Fibroblast of gingiva (primary cell): Measurements from ENCODE around the gene ENG.
"Not testable (repeated sequence)": the region's sequence is repeated elsewhere in the genome, so short reads cannot be mapped to it uniquely, and the experiment has no call there.

Experiments
- DNase-seq: peaks from one replicate; pipeline ENCODE4 v3.0.0-alpha.2; 2011; ENCODE audit warnings: low read depth

Gene ENG

GRCh38 chr9:127863191-127863621, 8.7 kb upstream of the ENG start:
- no peak for DNase-seq

DNA sequence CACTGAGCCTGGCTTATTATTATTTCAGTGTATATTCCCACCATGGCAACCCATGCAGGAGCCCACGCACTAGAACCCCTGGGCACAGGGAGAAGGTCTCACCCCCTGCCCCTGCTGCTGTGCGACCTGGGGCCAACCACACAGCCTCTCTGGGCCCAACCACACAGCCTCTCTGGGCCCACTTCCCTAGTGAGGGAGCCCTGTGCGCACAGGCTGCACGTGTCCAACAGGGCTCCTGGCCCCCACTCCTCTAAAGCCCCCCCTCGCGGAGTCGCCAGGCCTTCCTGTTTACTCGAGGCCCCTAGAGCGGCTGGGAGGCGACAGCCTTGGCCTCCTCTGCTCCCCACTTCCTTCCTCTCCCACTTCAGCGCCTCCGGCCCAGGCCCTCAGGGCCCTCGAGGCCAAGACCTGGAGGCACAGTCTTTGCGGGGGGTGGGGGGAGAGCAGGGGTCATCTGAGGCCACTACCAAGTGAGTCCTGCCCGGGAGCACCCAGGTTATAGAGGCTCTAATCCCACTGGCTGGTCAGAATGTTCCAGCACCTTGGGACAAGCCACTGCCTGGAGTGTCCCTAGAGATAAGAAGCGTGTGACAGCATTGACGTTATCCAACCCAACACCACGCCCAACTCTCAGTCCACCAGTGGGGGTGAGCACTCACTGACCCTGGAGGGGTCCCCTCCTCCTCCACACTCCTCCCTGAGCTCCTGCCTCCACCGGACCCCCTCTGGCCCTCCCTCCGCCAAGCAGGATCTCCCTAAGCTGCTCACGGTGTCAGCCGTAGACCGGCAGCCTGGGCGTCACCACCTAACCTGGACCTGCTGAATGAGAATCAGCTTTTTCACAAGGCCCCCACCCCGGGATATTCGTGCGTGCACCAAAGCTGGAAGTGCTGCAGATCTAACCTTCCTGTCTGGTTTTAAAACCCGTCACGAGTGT, 7.9 kb upstream of the ENG start:
- DNase-seq: no peak

GRCh38 chr9:127860779-127861178, 6.3 kb upstream of the ENG start:
- no peak for DNase-seq

- no peak for DNase-seq
Measured at GRCh38 chr9:127860260-127860659, 5.8 kb upstream of the ENG start.

DNA sequence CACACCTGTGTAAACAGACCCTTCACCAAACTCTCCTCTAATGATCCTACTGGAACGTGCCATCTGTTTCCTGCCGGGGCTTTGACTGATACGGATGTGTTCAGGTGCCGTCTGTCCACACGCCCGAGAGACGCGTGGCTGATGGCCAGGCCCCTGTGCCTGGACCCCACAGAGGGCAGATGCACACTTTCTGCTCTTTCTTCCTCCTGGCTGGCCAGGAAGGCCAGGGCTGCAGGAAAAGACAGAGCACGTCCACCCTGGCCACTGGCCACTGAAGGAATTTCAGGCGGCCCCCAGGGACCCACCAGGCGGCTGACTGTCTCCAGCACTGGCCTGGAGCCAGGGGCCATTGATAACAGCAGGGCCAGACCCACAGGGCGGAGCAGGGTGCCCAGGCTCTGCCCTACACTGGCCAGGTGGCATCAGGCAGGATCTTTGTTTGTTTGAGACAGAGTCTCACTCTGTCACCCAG, 3.6 kb upstream of the ENG start:
- no peak for DNase-seq

GRCh38 chr9:127857278-127857677, 2.8 kb upstream of the ENG start:
- no peak for DNase-seq

GRCh38 chr9:127856729-127857116, 2.3 kb upstream of the ENG start:
- no peak for DNase-seq

DNA sequence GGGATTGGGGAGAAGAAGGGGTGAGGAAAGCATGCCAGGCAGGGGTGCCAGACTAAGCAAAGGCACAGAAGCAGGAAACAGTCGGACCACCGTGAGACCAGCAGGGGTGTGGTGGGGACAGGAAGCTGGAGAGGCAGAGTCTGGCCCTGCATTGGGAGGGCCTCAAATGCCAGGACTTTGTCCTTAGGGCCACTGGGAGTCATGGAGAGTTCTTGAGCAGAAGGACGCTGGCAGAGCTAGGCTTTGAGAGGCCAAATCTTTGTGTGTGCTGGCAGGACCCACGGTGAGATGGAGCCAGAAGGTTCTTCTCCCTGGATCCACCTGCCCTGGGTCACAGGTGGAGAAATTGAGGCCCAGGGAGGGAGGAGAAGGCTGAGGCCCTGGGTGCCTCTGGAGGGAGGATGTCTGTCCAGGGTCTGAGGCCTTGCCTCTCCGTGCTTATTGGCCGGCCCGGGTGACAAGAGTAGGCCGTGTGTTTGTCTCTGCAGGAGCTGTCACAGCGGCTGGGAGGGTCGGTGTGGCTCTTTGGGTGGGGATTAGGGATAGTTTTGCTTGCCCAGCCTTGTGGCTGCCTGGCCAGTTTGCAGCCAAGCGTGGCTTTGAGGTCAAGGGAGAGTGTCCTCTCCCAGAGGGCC, 1.8 kb upstream of the ENG start:
- no peak for DNase-seq

DNA sequence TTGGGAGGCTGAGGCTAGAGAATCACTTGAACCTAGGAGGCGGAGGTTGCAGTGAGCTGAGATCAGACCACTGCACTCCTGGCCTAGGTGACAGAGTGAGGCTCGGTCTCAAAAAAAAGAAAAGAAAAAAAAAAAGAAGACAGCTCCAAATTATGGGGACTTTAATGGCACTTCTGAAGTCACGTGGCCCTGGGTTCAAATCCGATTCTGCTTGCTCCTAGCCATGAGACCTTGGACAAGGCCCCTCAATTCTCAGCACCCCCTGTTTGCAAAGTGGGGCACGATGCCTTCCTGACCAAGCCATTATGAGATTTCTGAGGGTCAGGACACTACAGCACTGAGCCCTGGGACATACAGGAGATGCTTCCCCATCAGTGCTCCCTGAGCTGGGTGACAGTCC, 1.1 kb upstream of the ENG start:
- no peak for DNase-seq

GRCh38 chr9:127854960-127855359, 502 bp upstream of the ENG start:
- DNase-seq: no peak

DNA sequence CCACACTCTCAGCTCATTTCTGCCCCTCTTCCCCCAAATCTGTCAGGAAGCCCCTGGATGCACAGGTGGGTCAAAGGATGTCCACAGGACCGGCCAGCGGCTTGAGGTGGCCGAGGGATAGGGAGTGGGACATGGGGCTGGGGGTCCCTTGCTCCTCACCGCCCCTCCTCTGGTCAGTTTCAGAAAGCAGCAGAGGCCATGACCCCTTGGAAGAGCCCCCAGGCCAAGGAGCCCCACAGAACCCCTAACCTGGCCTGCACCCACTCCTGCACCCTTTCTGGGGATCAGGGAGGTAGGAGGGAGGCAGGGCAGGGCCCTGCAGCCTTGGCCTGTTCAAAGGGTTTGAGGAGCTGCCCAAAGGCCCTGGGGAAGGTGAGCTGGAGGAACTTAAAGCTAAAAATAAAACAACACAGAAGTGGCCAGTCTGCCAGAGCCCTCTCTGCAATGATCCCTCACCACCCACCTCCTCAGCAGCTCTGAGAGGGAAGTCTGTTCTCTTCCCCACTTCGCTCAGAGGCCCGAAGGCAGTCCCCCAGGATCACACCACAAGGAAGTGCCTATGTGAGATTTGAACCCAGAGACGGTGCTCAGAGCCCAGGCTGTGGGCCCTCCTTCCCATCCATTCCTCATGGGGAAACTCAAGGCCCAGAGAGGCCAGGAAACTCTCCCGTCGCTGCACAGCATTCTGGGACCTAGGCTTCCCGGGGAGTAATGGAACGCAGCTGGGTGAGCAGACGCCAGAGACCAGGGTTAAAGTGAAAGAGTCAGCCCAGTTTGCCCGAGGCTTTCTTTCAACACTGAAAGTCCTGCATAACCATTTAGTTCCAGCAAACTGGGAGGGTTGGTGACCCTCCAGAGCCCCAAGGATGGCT, 910 bp downstream of the ENG start:
- peak; percentile 52 for DNase-seq

DNA sequence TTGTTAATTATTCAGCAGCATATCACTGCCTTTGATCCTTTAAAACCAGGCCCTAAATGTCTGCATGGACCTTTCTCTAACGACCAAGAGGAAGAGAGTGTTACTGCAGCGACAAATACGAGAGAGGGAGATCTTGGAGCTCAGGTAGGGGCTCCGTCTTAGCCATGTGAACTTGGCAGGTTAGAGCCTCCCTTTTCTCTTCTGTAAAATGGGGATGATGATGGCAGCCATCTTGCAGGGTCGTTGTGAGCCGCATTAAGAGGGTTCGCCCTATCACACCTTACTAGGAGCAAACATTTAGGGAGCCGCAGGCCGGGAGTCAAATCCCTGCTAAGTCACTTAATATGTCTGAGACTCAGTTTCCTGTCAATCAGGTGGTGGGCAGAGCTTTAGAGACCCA, 1.6 kb downstream of the ENG start:
- DNase-seq: no peak

GRCh38 chr9:127850286-127850830, 4.1 kb downstream of the ENG start:
- DNase-seq: no peak

- DNase-seq: no peak
Measured at GRCh38 chr9:127848756-127849504, 5.5 kb downstream of the ENG start.

- no peak for DNase-seq
Measured at GRCh38 chr9:127847833-127848755, 6.4 kb downstream of the ENG start.

GRCh38 chr9:127847178-127847510, 7.3 kb downstream of the ENG start:
- DNase-seq: peak; percentile 17

DNA sequence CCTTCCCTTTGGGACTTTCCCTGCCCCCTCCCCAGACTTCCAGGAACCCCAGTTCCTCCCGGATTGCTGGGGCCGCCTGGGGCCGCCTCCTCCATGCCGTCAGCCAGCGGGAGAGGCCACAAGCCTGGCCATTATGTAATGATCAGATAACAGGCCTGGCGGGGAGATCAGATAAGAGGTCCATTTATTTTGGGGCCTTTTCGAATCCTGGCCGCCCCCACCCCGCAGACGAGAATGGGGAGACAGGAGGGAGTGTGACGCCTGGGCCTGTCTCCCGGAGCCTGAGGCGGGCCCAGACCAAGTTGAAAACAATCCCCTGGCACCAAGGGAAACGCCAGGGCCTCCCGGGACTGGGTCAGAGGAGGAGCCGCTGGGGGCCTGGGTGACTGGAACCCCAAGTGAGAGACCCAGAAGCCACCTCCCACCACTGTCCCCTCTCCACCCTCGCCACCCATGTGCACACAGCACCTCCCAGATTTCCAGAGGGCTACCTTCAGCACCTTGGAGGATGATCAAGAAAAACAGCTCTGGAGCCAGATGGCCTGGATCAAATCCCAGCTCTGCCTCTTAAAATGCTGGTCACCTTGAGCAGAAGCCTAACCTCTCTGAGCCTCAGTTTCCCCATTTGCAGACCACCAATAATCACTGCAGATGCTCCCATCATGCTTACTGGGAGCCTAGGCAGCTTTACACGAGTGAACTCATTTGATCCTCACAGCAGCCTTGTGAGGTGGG, 7.8 kb downstream of the ENG start:
- no peak for DNase-seq

DNA sequence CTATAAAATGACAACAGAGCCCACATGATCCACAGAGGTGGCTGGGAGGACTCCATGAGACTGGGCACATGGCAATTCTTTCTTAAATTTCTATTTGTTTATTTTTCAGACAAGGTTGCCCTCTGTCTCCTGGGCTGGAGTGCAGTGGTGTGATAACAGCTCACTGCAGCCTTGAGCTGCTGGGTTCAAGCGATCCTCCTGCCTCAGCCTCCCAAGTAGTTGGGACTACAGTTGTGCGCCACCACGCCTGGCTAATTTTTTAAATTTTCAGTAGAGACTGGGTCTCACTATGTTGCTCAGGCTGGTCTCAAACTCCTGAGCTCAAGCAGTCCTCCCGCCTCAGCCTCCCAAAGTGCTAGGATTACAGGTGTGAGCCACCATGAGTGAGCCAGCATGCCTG, 8.8 kb downstream of the ENG start:
- not testable (repeated sequence) for DNase-seq

GRCh38 chr9:127844821-127845359, 9.6 kb downstream of the ENG start:
- no peak for DNase-seq
